Measurements from ENCODE around the gene PDGFRB. TPM values are rescaled to one million over a fixed set of nuclear protein-coding genes. Genes with fewer than 3 reads are reported as not detected.

The PDGFRB gene
- total RNA-seq, 4 donors from 2014 or later: 20.2 to 56.3 (median 28.3) TPM

DNA sequence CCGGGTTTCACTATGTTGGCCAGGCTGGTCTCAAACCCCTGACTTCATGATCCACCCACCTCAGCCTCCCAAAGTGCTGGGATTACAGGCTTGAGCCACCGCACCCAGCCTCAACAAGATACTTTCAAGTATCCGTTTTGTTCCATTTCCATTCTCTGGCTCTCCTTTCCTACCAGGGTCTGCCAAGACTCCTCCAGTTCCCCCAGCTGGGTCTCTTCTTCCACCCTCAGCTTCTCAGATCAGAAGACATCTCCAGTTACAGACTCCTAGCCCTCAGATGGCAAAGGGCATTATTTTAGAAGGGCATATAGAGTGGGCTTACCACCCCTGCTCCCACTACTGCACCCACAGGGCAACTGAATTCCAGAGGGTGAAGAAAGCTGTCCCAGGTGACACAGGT is 1.5 kb upstream of the PDGFRB start:
- H3K4me1 ChIP-seq: peaks cover 0 to 19% (median 10%) of the 10 kb centered on the region in 4 donors
- no peak for DNase-seq

GRCh38 chr5:150156540-150156939 is 895 bp upstream of the PDGFRB start:
- H3K4me1 ChIP-seq: peaks cover 0 to 13% (median 6%) of the 10 kb centered on the region in 4 donors
- TF ChIP-seq EP300 (IDR thresholded peaks at IDR 0.05; ENCODE audit: low read depth) (no peak), CTCF (IDR thresholded peaks at IDR 0.05) (no peak), POLR2A (IDR thresholded peaks at IDR 0.05) (no peak), POLR2AphosphoS5 (IDR thresholded peaks at IDR 0.05) (no peak)
- intact Hi-C loops (cut with DNase I; ENCODE audit: low total_unique reads): no loop called here
- 83% methylated on average over 4 of the region's 4 CpGs; no CpG with 5 or more reads in 1 of the 2 donors for WGBS, 2 donors (ENCODE audit: low coverage in 1 of 2)
- H3K27me3 ChIP-seq: no peaks in the 10 kb centered on the region
- peak overlapping the region; percentile 77 to 91 (median 84) for H3K27ac ChIP-seq
- H3K4me3 ChIP-seq: no peak overlapping the region
- no peaks in the 10 kb centered on the region for H3K9me3 ChIP-seq
- H3K36me3 ChIP-seq: no peaks in the 10 kb centered on the region
- no peak for DNase-seq
- in situ Hi-C loops (cut with MboI; ENCODE audit: low pct_ligation_motif_present in 1 of 4, low pct_unique_long_range_greater_than_20kb in 1 of 4, low sequenced_read_pairs in 3 of 4): loop anchor here in 2 of 4 donors (25.0 kb wide), 1 partner anchor 281 kb away; the partner anchor contains the start of gene RPS14 (in 2 of the 2)

More for the DNA sequence above, 1.5 kb upstream of the PDGFRB start:
- H3K4me3 ChIP-seq: no peak overlapping the region
- H3K27me3 ChIP-seq: no peaks in the 10 kb centered on the region
- no peaks in the 10 kb centered on the region for H3K36me3 ChIP-seq
- H3K27ac ChIP-seq: peak overlapping the region; percentile 61 to 91 (median 82)
- in situ Hi-C loops (cut with MboI; ENCODE audit: low pct_ligation_motif_present in 1 of 4, low pct_unique_long_range_greater_than_20kb in 1 of 4, low sequenced_read_pairs in 3 of 4) (loop anchor here in 2 of 4 donors (25.0 kb wide), 1 partner anchor 280 kb away; the partner anchor contains the start of gene RPS14 (in 2 of the 2)), intact Hi-C loops (cut with DNase I; ENCODE audit: low total_unique reads) (no loop called here)
- 75 to 80% methylated on average over 3 of the region's 3 CpGs for WGBS, 2 donors (ENCODE audit: low coverage in 1 of 2)
- no peaks in the 10 kb centered on the region for H3K9me3 ChIP-seq
- TF ChIP-seq EP300 (IDR thresholded peaks at IDR 0.05; ENCODE audit: low read depth): no peak
- TF ChIP-seq CTCF (IDR thresholded peaks at IDR 0.05): no peak
- no peak for TF ChIP-seq POLR2AphosphoS5 (IDR thresholded peaks at IDR 0.05)
- no peak for TF ChIP-seq POLR2A (IDR thresholded peaks at IDR 0.05)

GRCh38 chr5:150156027-150156368 is 353 bp upstream of the PDGFRB start:
- TF ChIP-seq POLR2A (IDR thresholded peaks at IDR 0.05) (no peak), EP300 (IDR thresholded peaks at IDR 0.05; ENCODE audit: low read depth) (no peak), CTCF (IDR thresholded peaks at IDR 0.05) (no peak), POLR2AphosphoS5 (IDR thresholded peaks at IDR 0.05) (no peak)
- peaks cover 0 to 10% (median 5%) of the 10 kb centered on the region in 4 donors for H3K4me1 ChIP-seq
- H3K9me3 ChIP-seq: no peaks in the 10 kb centered on the region
- no peak for DNase-seq
- no peaks in the 10 kb centered on the region for H3K27me3 ChIP-seq
- WGBS, 2 donors (ENCODE audit: low coverage in 1 of 2): 33% methylated on average over 9 of the region's 9 CpGs; no CpG with 5 or more reads in 1 of the 2 donors
- H3K4me3 ChIP-seq: peak overlapping the region in 3 of 4 donors; percentile 35 to 45 (median 40)
- peak overlapping the region; percentile 77 to 91 (median 84) for H3K27ac ChIP-seq
- no peaks in the 10 kb centered on the region for H3K36me3 ChIP-seq
- intact Hi-C loops (cut with DNase I; ENCODE audit: low total_unique reads): no loop called here
- in situ Hi-C loops (cut with MboI; ENCODE audit: low pct_ligation_motif_present in 1 of 4, low pct_unique_long_range_greater_than_20kb in 1 of 4, low sequenced_read_pairs in 3 of 4): loop anchor here in 2 of 4 donors (25.0 kb wide), 1 partner anchor 281 kb away; the partner anchor contains the start of gene RPS14 (in 2 of the 2)

DNA sequence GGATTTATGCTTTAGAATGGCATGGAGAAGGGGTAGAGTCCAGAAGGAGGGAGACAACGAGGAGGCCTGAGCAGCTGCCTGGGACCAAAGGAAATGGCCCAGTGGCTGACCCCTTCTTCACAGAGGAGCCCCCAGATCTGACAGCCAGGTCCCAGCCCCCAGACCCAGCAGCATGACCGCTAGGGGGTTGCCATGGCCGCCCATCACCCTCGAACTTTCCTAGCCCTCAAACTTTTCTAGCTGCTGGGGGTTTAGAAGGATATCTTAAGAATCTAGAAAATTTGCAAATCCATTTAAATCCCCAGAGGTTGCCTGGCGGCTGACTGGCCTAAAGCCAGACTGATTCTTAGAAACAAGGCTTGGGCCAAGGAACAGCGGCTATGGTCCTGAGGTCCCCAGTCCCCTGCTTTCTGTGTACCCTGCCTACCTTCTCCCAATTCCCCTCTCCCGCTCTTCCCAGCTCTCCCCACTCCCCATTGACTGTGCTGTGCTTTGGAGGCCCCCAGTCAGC is 972 bp downstream of the PDGFRB start:
- TF ChIP-seq POLR2AphosphoS5 (IDR thresholded peaks at IDR 0.05): no peak
- TF ChIP-seq POLR2A (IDR thresholded peaks at IDR 0.05): no peak
- no peak for TF ChIP-seq CTCF (IDR thresholded peaks at IDR 0.05)
- TF ChIP-seq EP300 (IDR thresholded peaks at IDR 0.05; ENCODE audit: low read depth): no peak
- H3K9me3 ChIP-seq: no peaks in the 10 kb centered on the region
- 69% methylated on average over 7 of the region's 7 CpGs; no CpG with 5 or more reads in 1 of the 2 donors for WGBS, 2 donors (ENCODE audit: low coverage in 1 of 2)
- in situ Hi-C loops (cut with MboI; ENCODE audit: low pct_ligation_motif_present in 1 of 4, low pct_unique_long_range_greater_than_20kb in 1 of 4, low sequenced_read_pairs in 3 of 4) (loop anchor here in 2 of 4 donors (25.0 kb wide), 1 partner anchor 283 kb away; the partner anchor contains the start of gene RPS14 (in 2 of the 2)), intact Hi-C loops (cut with DNase I; ENCODE audit: low total_unique reads) (no loop called here)
- no peaks in the 10 kb centered on the region for H3K27me3 ChIP-seq
- H3K4me3 ChIP-seq: peak overlapping the region; percentile 33 to 45 (median 38)
- H3K4me1 ChIP-seq: peaks cover 0 to 10% (median 5%) of the 10 kb centered on the region in 4 donors
- peak overlapping the region; percentile 77 to 91 (median 84) for H3K27ac ChIP-seq
- no peaks in the 10 kb centered on the region for H3K36me3 ChIP-seq
- DNase-seq: no peak
